Stomach smooth muscle (tissue), 2 donors: ENCODE measurements around the gene EGFLAM.
"Not testable (repeated sequence)": the region's sequence is repeated elsewhere in the genome, so short reads cannot be mapped to it uniquely, and the experiment has no call there.

Experiments used
- H3K27ac ChIP-seq: one replicate; pipeline ENCODE4 v1.7.0; 2013; ENCODE audit warnings: mild to moderate bottlenecking, low read length, inconsistent platforms
- H3K27me3 ChIP-seq, 2 donors: one replicate each; pipeline ENCODE4 v1.7.0; 2013; ENCODE audit warnings: low read length in 2 of 2; ENCODE audit not compliant: insufficient read depth in 2 of 2, control insufficient read depth in 1 of 2
- H3K36me3 ChIP-seq, 2 donors: one replicate each; pipeline ENCODE4 v1.7.0; 2013; ENCODE audit warnings: low read length in 2 of 2; ENCODE audit not compliant: control insufficient read depth in 2 of 2, insufficient read depth in 2 of 2
- H3K4me1 ChIP-seq: one replicate; pipeline ENCODE4 v1.7.0; 2013; ENCODE audit warnings: low read length; ENCODE audit not compliant: control insufficient read depth, insufficient read depth
- H3K4me3 ChIP-seq, 2 donors: one replicate each; pipeline ENCODE4 v1.7.0; 2013; ENCODE audit warnings: low read length in 2 of 2
- H3K9ac ChIP-seq, 2 donors: one replicate each; pipeline ENCODE4 v1.7.0; 2013; ENCODE audit warnings: low read length in 2 of 2, mild to moderate bottlenecking in 1 of 2
- H3K9me3 ChIP-seq, 2 donors: one replicate each; pipeline ENCODE4 v1.7.0; 2013; ENCODE audit warnings: low read length in 2 of 2; ENCODE audit not compliant: control insufficient read depth in 2 of 2
- donor health status: healthy.
- donor health status: Pancreatic carcinoma.

Gene EGFLAM

GRCh38 chr5:38413696-38414095, 155.3 kb downstream of the EGFLAM start:
- no peaks in the 10 kb centered on the region for H3K27me3 ChIP-seq
- H3K4me1 ChIP-seq = no peaks in the 10 kb centered on the region
- peak overlapping the region in 1 of 2 donors; percentile 54 for H3K4me3 ChIP-seq
- H3K27ac ChIP-seq = no peak overlapping the region
- no peaks in the 10 kb centered on the region for H3K9me3 ChIP-seq
- H3K36me3 ChIP-seq = no peaks in the 10 kb centered on the region
- no peak overlapping the region for H3K9ac ChIP-seq

GRCh38 chr5:38414348-38414747, 156.0 kb downstream of the EGFLAM start:
- Histone ChIP-seq H3K27me3 (no peaks in the 10 kb centered on the region), H3K36me3 (no peaks in the 10 kb centered on the region), H3K27ac (no peak overlapping the region), H3K4me1 (no peaks in the 10 kb centered on the region), H3K9me3 (no peaks in the 10 kb centered on the region), H3K4me3 (no peak overlapping the region), H3K9ac (no peak overlapping the region)

- not testable (repeated sequence) for H3K4me3 ChIP-seq, H3K4me1 ChIP-seq, H3K36me3 ChIP-seq, H3K27me3 ChIP-seq, H3K9me3 ChIP-seq, H3K9ac ChIP-seq, H3K27ac ChIP-seq
Measured at GRCh38 chr5:38415772-38416171, 157.4 kb downstream of the EGFLAM start.

- Histone ChIP-seq H3K27me3 (no peaks in the 10 kb centered on the region), H3K27ac (no peak overlapping the region), H3K9me3 (no peaks in the 10 kb centered on the region), H3K4me1 (no peaks in the 10 kb centered on the region), H3K9ac (no peak overlapping the region), H3K36me3 (no peaks in the 10 kb centered on the region), H3K4me3 (no peak overlapping the region)
Measured at GRCh38 chr5:38417658-38418017, 159.3 kb downstream of the EGFLAM start.

GRCh38 chr5:38420246-38420645, 161.9 kb downstream of the EGFLAM start:
- Histone ChIP-seq H3K9ac (no peak overlapping the region), H3K27me3 (no peaks in the 10 kb centered on the region), H3K36me3 (no peaks in the 10 kb centered on the region), H3K4me1 (no peaks in the 10 kb centered on the region), H3K4me3 (no peak overlapping the region), H3K27ac (no peak overlapping the region), H3K9me3 (no peaks in the 10 kb centered on the region)

GRCh38 chr5:38420691-38421390, 162.5 kb downstream of the EGFLAM start:
- no peak overlapping the region for H3K4me3 ChIP-seq
- no peak overlapping the region for H3K27ac ChIP-seq
- no peaks in the 10 kb centered on the region for H3K4me1 ChIP-seq
- no peak overlapping the region for H3K9ac ChIP-seq
- no peaks in the 10 kb centered on the region for H3K36me3 ChIP-seq
- H3K9me3 ChIP-seq = no peaks in the 10 kb centered on the region
- H3K27me3 ChIP-seq = no peaks in the 10 kb centered on the region

- no peak overlapping the region for H3K9ac ChIP-seq
- H3K27me3 ChIP-seq = no peaks in the 10 kb centered on the region
- no peaks in the 10 kb centered on the region for H3K4me1 ChIP-seq
- H3K4me3 ChIP-seq = no peak overlapping the region
- no peak overlapping the region for H3K27ac ChIP-seq
- no peaks in the 10 kb centered on the region for H3K36me3 ChIP-seq
- H3K9me3 ChIP-seq = no peaks in the 10 kb centered on the region
Measured at GRCh38 chr5:38422622-38423021, 164.3 kb downstream of the EGFLAM start.

- H3K4me3 ChIP-seq = no peak overlapping the region
- H3K27me3 ChIP-seq = no peaks in the 10 kb centered on the region
- H3K4me1 ChIP-seq = no peaks in the 10 kb centered on the region
- no peaks in the 10 kb centered on the region for H3K9me3 ChIP-seq
- no peak overlapping the region for H3K27ac ChIP-seq
- H3K9ac ChIP-seq = no peak overlapping the region
- H3K36me3 ChIP-seq = no peaks in the 10 kb centered on the region
Measured at GRCh38 chr5:38423276-38424147, 165.2 kb downstream of the EGFLAM start.

GRCh38 chr5:38424148-38425060, 166.0 kb downstream of the EGFLAM start:
- Histone ChIP-seq H3K27me3 (no peaks in the 10 kb centered on the region), H3K36me3 (no peaks in the 10 kb centered on the region), H3K27ac (no peak overlapping the region), H3K9ac (no peak overlapping the region), H3K9me3 (no peaks in the 10 kb centered on the region), H3K4me1 (no peaks in the 10 kb centered on the region), H3K4me3 (no peak overlapping the region)

- Histone ChIP-seq H3K9ac (no peak overlapping the region), H3K27ac (no peak overlapping the region), H3K27me3 (no peaks in the 10 kb centered on the region), H3K36me3 (no peaks in the 10 kb centered on the region), H3K4me1 (no peaks in the 10 kb centered on the region), H3K4me3 (no peak overlapping the region), H3K9me3 (no peaks in the 10 kb centered on the region)
Measured at GRCh38 chr5:38426490-38426889, 168.1 kb downstream of the EGFLAM start.
